Duodenal mucosa (tissue), 2 donors: Measurements from ENCODE around the gene OTX1.

Experiments used
- H3K27ac ChIP-seq: one replicate; pipeline ENCODE4 v1.7.0; 2013; ENCODE audit warnings: low read depth, low read length
- H3K27me3 ChIP-seq, 2 donors: one replicate each; pipeline ENCODE4 v1.7.0; 2013; ENCODE audit warnings: low read length in 2 of 2, control low read depth in 1 of 2; ENCODE audit not compliant: insufficient read depth in 2 of 2, control insufficient read depth in 1 of 2
- H3K36me3 ChIP-seq, 2 donors: one replicate each; pipeline ENCODE4 v1.7.0; 2013; ENCODE audit warnings: low read length in 2 of 2, control low read depth in 1 of 2; ENCODE audit not compliant: insufficient read depth in 2 of 2, control insufficient read depth in 1 of 2
- H3K4me1 ChIP-seq, 2 donors: one replicate each; pipeline ENCODE4 v1.7.0; 2013; ENCODE audit warnings: low read length in 2 of 2, control low read depth in 1 of 2; ENCODE audit not compliant: insufficient read depth in 2 of 2, control insufficient read depth in 1 of 2
- H3K4me3 ChIP-seq, 2 donors: one replicate each; pipeline ENCODE4 v1.7.0; 2013; ENCODE audit warnings: low read length in 2 of 2, low read depth in 1 of 2
- H3K9ac ChIP-seq, 2 donors: one replicate each; pipeline ENCODE4 v1.7.0; 2013; ENCODE audit warnings: low read length in 2 of 2, low read depth in 1 of 2
- H3K9me3 ChIP-seq, 2 donors: one replicate each; pipeline ENCODE4 v1.7.0; 2013; ENCODE audit warnings: low read length in 2 of 2, control low read depth in 1 of 2; ENCODE audit not compliant: control insufficient read depth in 1 of 2

OTX1 gene

DNA sequence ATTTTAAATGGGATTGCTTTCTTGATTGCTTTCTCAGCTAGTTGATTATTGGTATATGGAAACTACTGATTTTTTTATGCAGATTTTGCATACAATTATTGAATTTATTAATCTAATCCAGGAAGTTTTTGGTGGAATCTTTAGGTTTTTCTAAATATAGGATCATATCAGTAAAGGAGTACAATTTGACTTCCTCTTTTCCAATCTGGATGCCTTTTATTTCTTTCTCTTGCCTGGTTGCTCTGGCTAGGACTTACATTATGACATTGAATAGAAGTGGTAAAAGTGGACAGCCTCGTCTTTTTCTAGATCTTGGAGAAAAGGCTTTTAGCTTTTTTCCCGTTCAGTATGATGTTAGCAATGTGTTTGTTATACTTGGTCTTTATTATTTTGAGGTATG is 51.3 kb downstream of the OTX1 start:
- Histone ChIP-seq H3K36me3 (no peaks in the 10 kb centered on the region), H3K9ac (no peak overlapping the region), H3K4me3 (no peak overlapping the region), H3K9me3 (peaks cover 6% of the 10 kb centered on the region in 2 donors), H3K4me1 (no peaks in the 10 kb centered on the region), H3K27ac (no peak overlapping the region), H3K27me3 (no peaks in the 10 kb centered on the region)

DNA sequence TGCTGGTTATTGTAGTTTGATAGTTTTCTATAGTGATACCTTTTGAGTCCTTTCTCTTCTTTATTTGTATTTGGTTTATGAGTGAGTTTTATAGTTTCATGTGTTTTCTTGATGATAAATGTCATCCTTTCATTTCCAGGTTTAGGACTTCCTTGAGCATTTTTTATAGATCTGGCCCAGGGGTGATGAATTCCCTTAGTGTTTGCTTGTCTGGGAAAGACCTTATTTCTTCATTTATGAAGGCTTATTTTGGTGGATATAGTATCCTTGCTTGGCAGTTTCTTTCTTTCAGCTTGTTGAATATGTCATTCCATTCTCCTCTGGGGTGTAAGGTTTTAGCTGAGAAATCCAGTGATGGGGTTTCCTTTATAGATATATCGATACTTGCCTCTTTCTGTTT is 53.9 kb downstream of the OTX1 start:
- H3K36me3 ChIP-seq, result no peaks in the 10 kb centered on the region
- no peak overlapping the region for H3K4me3 ChIP-seq
- H3K27me3 ChIP-seq, result no peaks in the 10 kb centered on the region
- H3K4me1 ChIP-seq, result no peaks in the 10 kb centered on the region
- peaks cover 6 to 10% of the 10 kb centered on the region in 2 donors for H3K9me3 ChIP-seq
- H3K9ac ChIP-seq, result no peak overlapping the region
- no peak overlapping the region for H3K27ac ChIP-seq
